Bronchial epithelial cell (primary cell): Measurements from ENCODE around the gene DAPL1. TPM values are rescaled to one million over a fixed set of nuclear protein-coding genes. Genes with fewer than 3 reads are reported as not detected.

Experiments used
- DNase-seq: peaks from one replicate; pipeline ENCODE4 v3.0.0-alpha.2; 2010; ENCODE audit warnings: low read depth
- FAIRE-seq: peaks from 2 replicates; lab custom pipeline; 2011; peaks lifted over from hg19 to GRCh38; lab: Jason Lieb, UNC
- H3K27me3 ChIP-seq: 2 replicates; pipeline ENCODE4 v1.5.1; 2011; ENCODE audit warnings: low read length; ENCODE audit not compliant: control insufficient read depth, insufficient read depth
- H3K36me3 ChIP-seq: 2 replicates; pipeline ENCODE4 v1.5.1; 2011; ENCODE audit warnings: low read length; ENCODE audit not compliant: control insufficient read depth, insufficient read depth
- H3K4me3 ChIP-seq: 2 replicates; pipeline ENCODE4 v1.5.1; 2011; ENCODE audit warnings: mild to moderate bottlenecking, low read depth, low read length, control low read depth
- CTCF ChIP-seq: IDR thresholded peaks from 2 replicates; pipeline ENCODE4 v1.5.1; 2011; ENCODE audit warnings: mild to moderate bottlenecking, moderate library complexity, low read length, control low read depth, inconsistent platforms; ENCODE audit not compliant: insufficient read depth, severe bottlenecking
- total RNA-seq: library from RNA; depleted of rRNA; stranded (reverse); fragments of >200 nt; gene quantifications from 2 replicates; pipeline ENCODE4 v1.2.1, GENCODE V29; 2014

Gene DAPL1
- total RNA-seq, 1 donor from 2014 or later = not detected

- Histone ChIP-seq H3K27me3 (no peaks in the 10 kb centered on the region), H3K4me3 (no peak overlapping the region), H3K36me3 (no peaks in the 10 kb centered on the region)
- FAIRE-seq (no peak), DNase-seq (no peak)
- TF ChIP-seq CTCF = no peak
Measured at GRCh38 chr2:158788951-158789350, 6.2 kb upstream of the DAPL1 start.

- H3K36me3 ChIP-seq = no peaks in the 10 kb centered on the region
- no peak overlapping the region for H3K4me3 ChIP-seq
- no peaks in the 10 kb centered on the region for H3K27me3 ChIP-seq
- DNase-seq (no peak), FAIRE-seq (no peak)
- TF ChIP-seq CTCF = no peak
Measured at GRCh38 chr2:158796652-158797051, 1.5 kb downstream of the DAPL1 start.

GRCh38 chr2:158797963-158798700 is 3.0 kb downstream of the DAPL1 start:
- H3K4me3 ChIP-seq = no peak overlapping the region
- H3K36me3 ChIP-seq = no peaks in the 10 kb centered on the region
- DNase-seq = peak; percentile 88
- no peak for TF ChIP-seq CTCF
- no peaks in the 10 kb centered on the region for H3K27me3 ChIP-seq
- no peak for FAIRE-seq

GRCh38 chr2:158799181-158799580 is 4.1 kb downstream of the DAPL1 start:
- no peak for FAIRE-seq
- no peaks in the 10 kb centered on the region for H3K27me3 ChIP-seq
- H3K4me3 ChIP-seq = no peak overlapping the region
- TF ChIP-seq CTCF = no peak
- no peaks in the 10 kb centered on the region for H3K36me3 ChIP-seq
- no peak for DNase-seq

- H3K27me3 ChIP-seq = no peaks in the 10 kb centered on the region
- FAIRE-seq = no peak
- no peak for DNase-seq
- H3K36me3 ChIP-seq = no peaks in the 10 kb centered on the region
- no peak for TF ChIP-seq CTCF
- H3K4me3 ChIP-seq = no peak overlapping the region
Measured at GRCh38 chr2:158803506-158803905, 8.4 kb downstream of the DAPL1 start.

- H3K36me3 ChIP-seq = no peaks in the 10 kb centered on the region
- H3K27me3 ChIP-seq = no peaks in the 10 kb centered on the region
- TF ChIP-seq CTCF = no peak
- FAIRE-seq = no peak
- DNase-seq = no peak
- H3K4me3 ChIP-seq = no peak overlapping the region
Measured at GRCh38 chr2:158805255-158805654, 10.1 kb downstream of the DAPL1 start.
